ENCODE data around the gene NSRP1. TPM values are rescaled to one million over a fixed set of nuclear protein-coding genes. Genes with fewer than 3 reads are reported as not detected.
"Not testable (repeated sequence)": the region's sequence is repeated elsewhere in the genome, so short reads cannot be mapped to it uniquely, and the experiment has no call there.

NSRP1 gene, protein sequence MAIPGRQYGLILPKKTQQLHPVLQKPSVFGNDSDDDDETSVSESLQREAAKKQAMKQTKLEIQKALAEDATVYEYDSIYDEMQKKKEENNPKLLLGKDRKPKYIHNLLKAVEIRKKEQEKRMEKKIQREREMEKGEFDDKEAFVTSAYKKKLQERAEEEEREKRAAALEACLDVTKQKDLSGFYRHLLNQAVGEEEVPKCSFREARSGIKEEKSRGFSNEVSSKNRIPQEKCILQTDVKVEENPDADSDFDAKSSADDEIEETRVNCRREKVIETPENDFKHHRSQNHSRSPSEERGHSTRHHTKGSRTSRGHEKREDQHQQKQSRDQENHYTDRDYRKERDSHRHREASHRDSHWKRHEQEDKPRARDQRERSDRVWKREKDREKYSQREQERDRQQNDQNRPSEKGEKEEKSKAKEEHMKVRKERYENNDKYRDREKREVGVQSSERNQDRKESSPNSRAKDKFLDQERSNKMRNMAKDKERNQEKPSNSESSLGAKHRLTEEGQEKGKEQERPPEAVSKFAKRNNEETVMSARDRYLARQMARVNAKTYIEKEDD
- total RNA-seq, result 37.1 TPM
- long read RNA-seq, transcript NSRP1-201 (7 exons, 2,541 nt), result major isoform, 12 of 50 reads
- long read RNA-seq, partial matches to known transcripts, result 13 of 50 reads
- long read RNA-seq, other reads (novel, unspliced or antisense), result 21 of 50 reads

DNA sequence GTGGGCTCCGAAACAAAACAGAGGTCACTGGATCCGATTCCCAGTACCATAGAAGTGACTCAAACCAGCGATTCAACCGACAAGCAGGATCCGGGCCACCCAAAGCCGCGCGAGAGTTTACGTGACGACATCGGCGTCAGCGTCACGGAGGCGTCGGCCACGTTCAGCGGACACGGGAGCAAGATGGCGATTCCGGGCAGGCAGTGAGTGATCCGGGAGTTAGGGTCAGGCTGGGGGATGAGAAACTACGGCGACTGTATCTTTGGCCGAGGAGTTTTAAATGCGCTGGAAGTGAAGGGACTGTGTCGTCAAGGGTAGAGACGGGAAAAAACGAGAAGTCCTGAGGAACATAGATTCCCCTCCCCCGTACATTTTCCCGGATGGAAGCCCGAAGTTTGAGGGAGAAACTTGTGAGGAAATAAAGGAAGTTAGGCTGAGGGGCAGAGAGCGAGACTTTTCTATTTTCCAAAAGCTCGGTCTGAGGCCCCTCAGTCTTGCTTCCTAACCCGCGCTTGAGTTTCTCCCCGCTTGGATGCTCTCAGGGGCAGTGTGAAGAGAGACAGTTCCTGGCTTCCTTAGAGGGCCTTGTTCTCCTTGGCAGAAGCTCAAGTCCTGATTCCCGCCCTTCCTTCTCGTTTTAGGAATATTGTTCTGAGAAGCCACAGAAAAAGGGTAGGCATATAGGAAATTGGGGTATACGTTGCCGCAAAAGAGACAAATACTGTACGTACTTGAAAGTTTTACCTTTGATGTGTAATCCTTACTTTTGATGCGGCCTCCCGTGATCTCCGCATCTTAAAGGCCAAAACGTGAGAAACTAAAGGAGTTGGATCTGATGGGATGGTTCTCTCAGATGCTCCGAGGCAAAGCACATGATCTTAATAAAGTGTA lies at the start of gene NSRP1:
TSS of gene NSRP1 (plus strand) at position 156 of the 891 bp plus-strand sequence. CDS start at position 184, 28 bp downstream.
- DNase-seq (ENCODE audit: low spot score), result peak; percentile 98

DNA sequence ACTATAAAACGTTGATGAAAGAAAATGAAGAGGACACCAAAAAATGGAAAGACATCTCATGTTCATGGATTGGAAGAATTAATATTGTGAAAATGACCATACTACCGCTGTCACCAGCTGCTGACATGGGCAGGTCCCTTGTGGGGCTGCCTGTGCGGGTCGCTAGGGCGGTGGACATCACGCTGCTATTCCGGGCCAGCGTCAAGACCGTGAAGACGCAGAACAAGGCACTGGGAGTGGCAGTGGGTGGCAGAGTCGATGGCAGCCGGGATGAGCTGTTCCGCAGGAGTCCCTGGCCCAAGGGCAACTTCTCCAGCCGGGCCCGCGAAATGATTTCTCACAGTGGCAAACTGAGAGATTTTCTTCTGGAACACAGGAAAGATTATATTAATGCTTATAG lies 48.2 kb upstream of the NSRP1 start:
- no peak for DNase-seq (ENCODE audit: low spot score)

DNA sequence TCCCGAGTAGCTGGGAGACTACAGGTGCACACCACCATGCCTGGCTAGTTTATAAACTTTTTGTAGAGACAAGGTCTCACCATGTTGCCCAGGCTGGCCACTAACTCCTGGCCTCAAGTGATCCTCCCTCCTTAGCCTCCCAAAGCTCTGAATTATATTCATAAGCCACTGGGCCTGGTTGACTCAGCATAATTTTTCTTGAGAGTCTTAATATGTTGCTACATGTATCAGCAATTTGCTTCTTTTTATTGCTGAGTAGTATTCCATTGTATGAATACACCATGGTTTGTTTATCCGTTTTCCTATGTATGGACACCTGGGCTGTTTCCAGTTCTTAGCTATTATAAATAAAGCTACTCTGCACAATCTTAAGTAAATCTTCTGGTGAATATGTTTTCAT lies 42.4 kb upstream of the NSRP1 start:
- DNase-seq (ENCODE audit: low spot score), result no peak

DNA sequence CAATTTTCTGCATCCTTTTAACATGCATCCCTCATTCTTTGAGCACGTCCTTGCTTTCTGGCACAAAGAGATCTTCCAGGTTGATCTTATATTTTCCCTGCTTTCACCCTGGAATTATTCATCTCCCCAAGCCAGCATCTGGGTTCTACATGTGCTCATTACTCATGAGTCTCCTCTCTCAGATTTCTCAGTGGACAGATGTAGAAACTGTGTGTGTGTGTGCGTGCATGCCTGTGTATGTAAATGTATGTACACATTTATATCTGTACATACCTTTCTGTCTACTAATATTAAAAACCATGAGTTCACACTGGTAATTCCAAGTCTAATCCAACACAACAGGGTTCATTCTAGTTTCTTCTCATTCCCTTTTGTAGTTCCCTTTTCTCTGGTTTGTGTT lies 41.9 kb upstream of the NSRP1 start:
- DNase-seq (ENCODE audit: low spot score), result no peak

GRCh38 chr17:30082773-30083172 lies 33.8 kb upstream of the NSRP1 start:
- DNase-seq (ENCODE audit: low spot score), result no peak

- no peak for DNase-seq (ENCODE audit: low spot score)
These were observed 31.8 kb upstream of the NSRP1 start for GRCh38 chr17:30084788-30085187.

DNA sequence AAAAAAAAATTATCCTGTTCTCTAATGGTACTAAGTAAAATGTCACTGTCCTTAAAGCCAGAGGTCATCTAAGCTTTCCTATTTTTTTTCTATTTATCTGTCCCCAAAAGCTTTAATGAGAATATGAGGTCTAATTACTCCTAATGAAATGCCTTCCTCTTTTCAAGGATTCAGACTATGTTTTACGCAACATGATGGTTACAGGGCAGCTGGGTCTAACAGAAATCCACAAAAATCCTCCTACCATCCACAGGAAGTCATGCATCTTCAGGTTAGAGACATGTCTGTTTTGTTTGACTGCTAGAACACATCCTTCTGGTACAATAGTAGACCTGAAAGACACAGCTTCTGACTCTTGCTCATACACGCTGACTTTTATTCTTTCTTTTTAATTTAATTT lies 29.7 kb upstream of the NSRP1 start:
- no peak for DNase-seq (ENCODE audit: low spot score)

DNA sequence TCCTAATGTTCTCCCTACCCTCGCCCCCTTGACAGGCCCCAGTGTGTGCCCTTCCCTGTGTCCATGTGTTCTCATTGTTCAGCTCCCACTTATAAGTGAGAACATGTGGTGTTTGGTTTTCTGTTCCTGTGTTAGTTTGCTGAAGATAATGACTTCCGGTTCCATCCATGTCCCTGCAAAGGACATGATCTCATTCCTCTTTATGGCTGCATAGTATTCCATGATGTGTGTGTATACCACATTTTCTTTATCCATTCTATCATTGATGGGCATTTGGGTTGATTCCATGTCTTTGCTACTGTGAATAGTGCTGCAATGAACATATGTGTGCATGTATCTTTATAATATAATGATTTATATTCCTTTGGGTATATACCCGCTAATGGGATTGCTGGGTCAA lies 29.2 kb upstream of the NSRP1 start:
- DNase-seq (ENCODE audit: low spot score), result not testable (repeated sequence)

- DNase-seq (ENCODE audit: low spot score), result no peak
These were observed 25.4 kb upstream of the NSRP1 start for GRCh38 chr17:30091121-30091670.

- no peak for DNase-seq (ENCODE audit: low spot score)
These were observed 24.8 kb upstream of the NSRP1 start for GRCh38 chr17:30091771-30092170.

DNA sequence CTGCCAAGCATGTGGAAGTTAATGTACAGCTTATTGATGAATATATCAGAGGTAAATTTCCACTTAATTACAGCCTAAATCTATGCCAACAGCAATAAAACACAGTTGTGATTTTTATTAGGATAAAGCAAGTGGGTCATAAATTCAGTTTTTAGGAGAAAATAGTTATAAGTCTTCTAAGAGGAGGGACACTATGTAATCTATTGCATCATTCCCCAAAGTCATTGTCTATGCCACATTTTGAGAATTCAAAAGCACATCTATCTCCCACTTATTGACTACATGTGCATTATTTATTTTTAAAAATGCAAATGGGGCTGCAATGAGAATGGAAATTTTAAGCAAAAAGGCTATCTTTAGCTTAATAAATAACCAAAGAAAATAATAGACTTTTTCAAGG lies 23.7 kb upstream of the NSRP1 start:
- DNase-seq (ENCODE audit: low spot score), result no peak

DNA sequence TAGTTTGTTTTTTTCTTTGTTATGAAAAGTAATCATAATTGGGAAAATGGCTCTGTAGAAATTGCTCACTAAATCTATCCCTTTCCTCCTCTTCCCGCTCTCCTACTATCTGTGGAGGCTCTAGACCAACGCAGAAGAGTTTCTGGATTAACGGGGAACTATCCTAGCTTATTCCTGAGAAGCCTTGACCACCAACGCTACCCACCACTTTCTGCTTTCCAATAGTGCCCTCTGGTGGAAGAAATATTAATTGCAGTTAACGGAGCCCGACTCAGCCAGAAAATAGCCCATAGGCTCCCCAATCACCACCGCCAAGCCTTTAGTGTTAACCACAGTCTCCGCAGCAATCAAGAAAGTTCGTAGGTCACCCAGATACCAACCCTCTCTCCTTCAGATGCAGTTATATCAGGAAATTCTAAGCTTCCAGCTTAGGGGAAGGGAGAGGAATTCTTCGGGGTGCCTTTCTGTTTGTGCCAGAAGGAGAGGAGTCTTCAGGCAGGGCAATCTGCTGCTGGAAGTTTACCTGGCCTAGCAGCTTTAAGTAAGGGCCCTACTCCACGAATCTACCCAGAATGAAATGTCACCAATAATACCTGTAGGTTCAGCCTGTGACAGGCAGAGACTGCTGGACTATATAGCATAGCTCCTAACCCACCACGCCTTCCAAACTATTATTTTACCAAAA lies 23.0 kb upstream of the NSRP1 start:
- DNase-seq (ENCODE audit: low spot score), result no peak

DNA sequence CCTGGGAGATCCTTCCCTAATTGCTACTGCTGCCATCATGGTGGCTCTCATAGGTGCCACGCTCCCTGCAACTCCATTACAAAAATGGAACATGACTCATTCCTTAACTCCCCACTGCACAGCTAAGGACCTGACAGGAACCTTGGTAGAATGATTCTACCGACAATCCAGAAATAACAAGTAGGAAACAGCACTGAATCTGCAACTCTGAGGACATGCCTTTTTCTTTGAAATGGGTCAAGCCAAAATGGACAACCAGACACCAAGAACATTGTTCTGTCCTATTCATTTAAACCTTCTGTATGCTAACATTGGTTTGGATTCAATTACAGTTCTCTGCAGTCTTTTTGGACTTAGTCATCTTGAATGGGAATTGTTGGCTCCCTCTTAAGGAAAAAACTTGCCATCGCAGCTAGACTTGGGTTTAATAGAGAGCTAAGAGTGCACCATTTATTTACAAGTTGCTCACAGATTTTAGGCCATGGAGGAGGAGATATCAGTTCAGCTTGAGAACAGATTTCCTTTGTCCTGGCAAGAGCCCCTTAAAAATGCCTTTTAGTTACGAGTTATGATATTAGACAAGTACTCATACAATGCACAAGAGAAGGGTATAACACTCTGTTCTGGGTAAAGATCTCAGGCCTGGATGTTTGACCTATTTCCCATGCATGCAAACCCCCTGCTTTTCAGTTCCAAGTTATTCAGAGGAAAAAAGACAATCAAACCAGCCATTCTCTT lies 20.9 kb upstream of the NSRP1 start:
- DNase-seq (ENCODE audit: low spot score), result no peak

DNA sequence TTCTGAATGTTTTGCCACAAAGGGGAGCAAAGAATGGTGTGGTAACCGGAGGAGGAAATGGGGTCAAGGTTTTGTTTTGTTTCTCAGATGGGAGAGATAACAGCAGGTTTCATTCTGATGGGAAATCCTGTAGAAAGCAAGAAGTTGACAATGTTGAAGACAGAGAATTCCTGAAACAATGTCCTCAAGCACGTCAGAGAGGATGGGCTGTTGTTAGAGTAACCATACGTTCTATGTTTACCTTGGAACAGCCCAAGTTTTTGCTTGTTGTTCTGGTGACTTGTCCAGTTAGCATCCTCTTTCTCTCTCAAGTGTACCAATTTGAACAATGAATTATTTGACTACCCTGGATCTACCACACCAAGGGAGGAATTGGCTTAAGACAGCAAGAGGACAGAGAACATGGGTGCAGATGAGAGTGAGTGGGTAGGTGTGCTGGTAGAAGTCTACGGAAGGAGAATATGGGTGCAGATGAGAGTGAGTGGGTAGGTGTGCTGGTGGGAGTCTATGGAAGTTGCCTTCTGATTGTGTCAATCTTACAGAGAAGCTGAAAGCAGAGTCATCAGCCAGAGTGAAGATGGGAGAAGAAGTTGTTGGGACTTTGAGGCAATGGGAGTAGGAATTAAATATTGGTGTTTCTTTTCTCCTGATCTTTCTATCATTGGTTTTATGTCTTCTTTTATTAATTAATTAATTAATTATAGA lies 14.8 kb upstream of the NSRP1 start:
- DNase-seq (ENCODE audit: low spot score), result no peak

DNA sequence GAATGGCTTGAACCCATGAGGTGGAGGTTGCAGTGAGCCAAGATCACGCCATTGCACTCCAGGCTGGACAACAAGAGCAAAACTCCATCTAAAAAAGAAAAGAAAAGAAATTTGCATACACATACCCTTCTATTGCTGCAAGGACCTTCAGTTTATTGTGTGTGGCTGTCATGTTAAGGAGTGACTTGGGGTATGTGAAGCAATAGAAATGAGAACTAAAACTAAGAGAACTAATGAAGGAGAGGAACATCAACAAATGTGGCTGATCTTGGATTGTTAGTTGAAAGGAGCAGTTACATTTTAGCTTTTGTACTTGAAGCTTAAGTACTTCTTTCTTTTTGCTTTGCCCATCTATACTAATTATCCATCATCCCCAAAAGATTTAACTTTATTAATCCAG lies 12.7 kb upstream of the NSRP1 start:
- DNase-seq (ENCODE audit: low spot score), result no peak

DNA sequence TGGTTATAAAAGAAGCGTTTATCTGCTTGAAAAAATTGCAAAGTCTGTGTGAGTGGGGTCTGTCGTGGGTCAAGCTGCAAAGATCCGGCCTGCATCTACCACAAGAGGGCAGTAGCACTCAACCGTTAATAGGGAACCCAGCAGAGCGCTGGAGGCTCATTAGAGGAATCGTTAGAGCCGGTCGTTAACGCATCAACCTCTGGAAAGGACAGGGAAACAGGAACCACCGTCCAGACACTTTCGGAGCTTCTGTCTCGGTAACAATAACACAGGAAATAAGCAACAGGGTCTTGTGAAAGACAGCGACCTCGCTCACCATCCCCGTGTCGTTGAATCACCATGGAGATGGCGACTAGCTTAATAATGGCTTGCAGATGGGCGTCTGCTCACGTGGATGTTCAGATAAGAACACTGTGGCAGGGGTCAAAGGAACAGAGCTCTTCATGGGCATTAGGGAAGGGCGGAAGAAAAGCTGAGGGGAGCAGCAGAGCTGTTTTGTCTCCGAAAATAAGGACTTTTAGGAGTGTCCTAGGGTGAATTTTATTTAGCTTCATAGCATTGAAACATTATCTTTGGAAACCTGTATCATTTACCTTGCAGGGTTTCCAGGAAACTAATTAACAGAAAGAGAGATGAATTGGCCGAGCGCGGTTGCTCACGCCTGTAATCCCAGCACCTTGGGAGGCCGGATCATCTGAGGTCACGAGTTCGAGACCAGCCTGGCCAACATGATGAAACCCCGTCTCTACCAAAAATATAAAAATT lies 11.9 kb upstream of the NSRP1 start:
- DNase-seq (ENCODE audit: low spot score), result no peak

GRCh38 chr17:30112794-30113193 lies 3.8 kb upstream of the NSRP1 start:
- DNase-seq (ENCODE audit: low spot score), result no peak

- DNase-seq (ENCODE audit: low spot score), result no peak
These were observed 3.4 kb upstream of the NSRP1 start for GRCh38 chr17:30113213-30113612.

GRCh38 chr17:30116345-30116660 lies 313 bp upstream of the NSRP1 start:
- DNase-seq (ENCODE audit: low spot score), result no peak

Data from mesenteric fat pad (tissue), 1 donor.